ENCODE data around the gene C17orf67.
"Not testable (repeated sequence)": the region's sequence is repeated elsewhere in the genome, so short reads cannot be mapped to it uniquely, and the experiment has no call there.

Gene C17orf67

GRCh38 chr17:56762144-56762543 lies 71.6 kb downstream of the C17orf67 start:
- DNase-seq, result no peak
- in situ Hi-C loops (cut with HindIII; ENCODE audit: low pct_ligation_motif_present, low sequenced_read_pairs), result no loop called here
- no peaks in the 10 kb centered on the region for H3K27me3 ChIP-seq (replicated peaks)

GRCh38 chr17:56761387-56761786 lies 72.3 kb downstream of the C17orf67 start:
- Histone ChIP-seq H3K36me3 (replicated peaks) (no peaks in the 10 kb centered on the region), H3K27me3 (replicated peaks) (no peaks in the 10 kb centered on the region), H3K27ac (no peak overlapping the region), H3K4me3 (ENCODE audit: low read depth, low read length) (no peak overlapping the region)
- no peak for DNase-seq
- in situ Hi-C loops (cut with HindIII; ENCODE audit: low pct_ligation_motif_present, low sequenced_read_pairs), result no loop called here
- TF ChIP-seq CTCF (IDR thresholded peaks at IDR 0.05; ENCODE audit: low read depth, low read length, missing control alignments), result no peak

More at GRCh38 chr17:56762144-56762543, 71.6 kb downstream of the C17orf67 start:
- Histone ChIP-seq H3K4me3 (ENCODE audit: low read depth, low read length) (no peak overlapping the region), H3K27ac (no peak overlapping the region), H3K36me3 (replicated peaks) (no peaks in the 10 kb centered on the region)
- TF ChIP-seq CTCF (IDR thresholded peaks at IDR 0.05; ENCODE audit: low read depth, low read length, missing control alignments), result no peak

- H3K4me3 ChIP-seq (ENCODE audit: low read depth, low read length); DNase-seq; H3K27me3 ChIP-seq (replicated peaks); H3K36me3 ChIP-seq (replicated peaks); H3K27ac ChIP-seq; in situ Hi-C loops (cut with HindIII; ENCODE audit: low pct_ligation_motif_present, low sequenced_read_pairs): not testable (repeated sequence)
Measured at GRCh38 chr17:56757611-56758010, 76.1 kb downstream of the C17orf67 start.

- peak overlapping the region; percentile 64 for H3K27ac ChIP-seq
Measured at GRCh38 chr17:56756536-56756935, 77.2 kb downstream of the C17orf67 start.

GRCh38 chr17:56755310-56755709 lies 78.4 kb downstream of the C17orf67 start:
- Histone ChIP-seq H3K27me3 (replicated peaks) (no peaks in the 10 kb centered on the region), H3K27ac (no peak overlapping the region), H3K36me3 (replicated peaks) (no peaks in the 10 kb centered on the region), H3K4me3 (ENCODE audit: low read depth, low read length) (no peak overlapping the region)
- in situ Hi-C loops (cut with HindIII; ENCODE audit: low pct_ligation_motif_present, low sequenced_read_pairs), result no loop called here
- TF ChIP-seq CTCF (IDR thresholded peaks at IDR 0.05; ENCODE audit: low read depth, low read length, missing control alignments), result no peak
- DNase-seq, result no peak

More at GRCh38 chr17:56756536-56756935, 77.2 kb downstream of the C17orf67 start:
- in situ Hi-C loops (cut with HindIII; ENCODE audit: low pct_ligation_motif_present, low sequenced_read_pairs), result no loop called here
- DNase-seq, result peak; percentile 96
- H3K36me3 ChIP-seq (replicated peaks), result no peaks in the 10 kb centered on the region
- H3K4me3 ChIP-seq (ENCODE audit: low read depth, low read length), result no peak overlapping the region
- TF ChIP-seq CTCF (IDR thresholded peaks at IDR 0.05; ENCODE audit: low read depth, low read length, missing control alignments), result no peak
- H3K27me3 ChIP-seq (replicated peaks), result no peaks in the 10 kb centered on the region

- in situ Hi-C loops (cut with HindIII; ENCODE audit: low pct_ligation_motif_present, low sequenced_read_pairs), result no loop called here
- TF ChIP-seq CTCF (IDR thresholded peaks at IDR 0.05; ENCODE audit: low read depth, low read length, missing control alignments), result no peak
- Histone ChIP-seq H3K36me3 (replicated peaks) (no peaks in the 10 kb centered on the region), H3K27me3 (replicated peaks) (no peaks in the 10 kb centered on the region), H3K4me3 (ENCODE audit: low read depth, low read length) (no peak overlapping the region), H3K27ac (peak overlapping the region; percentile 29)
- DNase-seq, result peak; percentile 45
Measured at GRCh38 chr17:56754523-56755208, 79.1 kb downstream of the C17orf67 start.

All from brain microvascular endothelial cell (primary cell).